Measurements from ENCODE around the gene IPPK.

GRCh38 chr9:92714787-92715487 lies 45.0 kb upstream of the IPPK start:
- TF ChIP-seq CTCF (IDR thresholded peaks at IDR 0.05), result no peak
- TF ChIP-seq POLR2A (IDR thresholded peaks at IDR 0.05), result no peak

Data from Peyer's patch (tissue), 4 donors.